Measurements from ENCODE around the gene CYS1.

CYS1 gene

DNA sequence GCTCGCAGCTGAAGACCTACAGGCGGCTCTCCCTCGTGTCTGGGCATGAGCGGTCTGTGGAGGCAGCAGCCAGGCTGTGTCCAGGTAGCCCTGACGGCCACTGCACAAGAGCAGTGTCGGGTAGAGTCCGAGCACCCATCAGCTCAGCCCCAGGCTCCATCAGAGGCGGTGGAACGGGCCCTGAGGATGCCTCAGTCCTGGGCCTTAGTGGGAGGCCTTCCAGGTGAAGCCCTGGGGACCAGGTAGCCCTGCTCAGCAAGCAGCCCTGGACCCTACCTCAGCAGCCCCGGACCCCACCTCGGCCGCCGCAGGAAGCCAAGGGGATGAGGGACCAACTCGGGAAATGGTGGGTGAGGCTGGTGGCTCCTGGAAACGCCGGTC is 58.2 kb downstream of the CYS1 start:
- H3K36me3 Mint-ChIP-seq (ENCODE audit: low read depth): no peaks in the 10 kb centered on the region
- H3K9me3 Mint-ChIP-seq: peaks cover 4% of the 10 kb centered on the region
- peaks cover 13% of the 10 kb centered on the region for H3K27me3 Mint-ChIP-seq (ENCODE audit: low read depth)
- no peaks in the 10 kb centered on the region for H3K4me1 Mint-ChIP-seq
- no peak overlapping the region for H3K4me3 Mint-ChIP-seq
- TF ChIP-seq, protein P1, sequence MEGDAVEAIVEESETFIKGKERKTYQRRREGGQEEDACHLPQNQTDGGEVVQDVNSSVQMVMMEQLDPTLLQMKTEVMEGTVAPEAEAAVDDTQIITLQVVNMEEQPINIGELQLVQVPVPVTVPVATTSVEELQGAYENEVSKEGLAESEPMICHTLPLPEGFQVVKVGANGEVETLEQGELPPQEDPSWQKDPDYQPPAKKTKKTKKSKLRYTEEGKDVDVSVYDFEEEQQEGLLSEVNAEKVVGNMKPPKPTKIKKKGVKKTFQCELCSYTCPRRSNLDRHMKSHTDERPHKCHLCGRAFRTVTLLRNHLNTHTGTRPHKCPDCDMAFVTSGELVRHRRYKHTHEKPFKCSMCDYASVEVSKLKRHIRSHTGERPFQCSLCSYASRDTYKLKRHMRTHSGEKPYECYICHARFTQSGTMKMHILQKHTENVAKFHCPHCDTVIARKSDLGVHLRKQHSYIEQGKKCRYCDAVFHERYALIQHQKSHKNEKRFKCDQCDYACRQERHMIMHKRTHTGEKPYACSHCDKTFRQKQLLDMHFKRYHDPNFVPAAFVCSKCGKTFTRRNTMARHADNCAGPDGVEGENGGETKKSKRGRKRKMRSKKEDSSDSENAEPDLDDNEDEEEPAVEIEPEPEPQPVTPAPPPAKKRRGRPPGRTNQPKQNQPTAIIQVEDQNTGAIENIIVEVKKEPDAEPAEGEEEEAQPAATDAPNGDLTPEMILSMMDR (IDR thresholded peaks at IDR 0.05; ENCODE audit: unreplicated experiment in 3 of 3): no peak
- no peak overlapping the region for H3K27ac Mint-ChIP-seq

DNA sequence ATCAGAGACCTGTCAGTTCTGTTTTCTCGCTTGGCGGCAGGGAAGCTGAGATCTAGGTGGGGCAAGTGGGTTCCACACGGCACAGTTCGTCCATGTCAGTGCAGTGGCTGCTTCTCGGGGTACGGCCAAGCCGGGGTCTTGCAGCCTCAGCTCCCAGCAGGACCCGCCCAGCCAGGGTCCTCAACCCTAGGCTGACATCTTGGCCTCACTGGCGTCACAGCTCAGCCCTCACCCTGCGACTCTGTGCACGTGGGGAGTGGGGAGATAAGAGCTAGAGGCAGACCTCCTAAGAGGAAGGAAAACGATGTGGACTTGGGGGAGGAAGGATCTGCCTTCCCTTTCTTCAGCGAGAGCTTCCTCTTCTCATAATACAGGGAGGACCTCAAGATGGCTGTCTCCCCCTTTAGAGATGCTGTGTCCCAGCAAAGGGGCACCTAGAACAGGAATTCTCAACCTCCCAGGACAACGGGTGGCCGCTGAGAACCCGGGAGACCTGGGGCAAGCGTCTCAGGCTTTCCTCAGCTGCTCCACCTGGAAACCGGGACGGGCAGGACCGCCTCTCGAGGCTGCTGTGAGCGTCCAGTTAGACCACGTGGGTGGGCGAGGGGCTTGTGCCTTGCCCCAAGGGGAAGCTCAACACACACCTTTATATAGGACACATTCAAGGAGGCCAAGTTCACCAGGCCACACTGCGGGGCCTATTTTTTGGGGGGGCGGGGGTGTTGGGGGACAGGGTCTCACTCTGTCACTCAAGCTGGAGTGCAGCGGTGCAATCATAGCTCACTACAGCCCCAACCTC is 60.4 kb downstream of the CYS1 start:
- H3K4me3 Mint-ChIP-seq: no peak overlapping the region
- H3K4me1 Mint-ChIP-seq: no peaks in the 10 kb centered on the region
- no peaks in the 10 kb centered on the region for H3K36me3 Mint-ChIP-seq (ENCODE audit: low read depth)
- H3K27ac Mint-ChIP-seq: peak overlapping the region in 1 of 3 experiments; percentile 3
- TF ChIP-seq, protein P1 (IDR thresholded peaks at IDR 0.05; ENCODE audit: unreplicated experiment in 3 of 3): no peak
- H3K9me3 Mint-ChIP-seq: peaks cover 10% of the 10 kb centered on the region
- H3K27me3 Mint-ChIP-seq (ENCODE audit: low read depth): peaks cover 19% of the 10 kb centered on the region

DNA sequence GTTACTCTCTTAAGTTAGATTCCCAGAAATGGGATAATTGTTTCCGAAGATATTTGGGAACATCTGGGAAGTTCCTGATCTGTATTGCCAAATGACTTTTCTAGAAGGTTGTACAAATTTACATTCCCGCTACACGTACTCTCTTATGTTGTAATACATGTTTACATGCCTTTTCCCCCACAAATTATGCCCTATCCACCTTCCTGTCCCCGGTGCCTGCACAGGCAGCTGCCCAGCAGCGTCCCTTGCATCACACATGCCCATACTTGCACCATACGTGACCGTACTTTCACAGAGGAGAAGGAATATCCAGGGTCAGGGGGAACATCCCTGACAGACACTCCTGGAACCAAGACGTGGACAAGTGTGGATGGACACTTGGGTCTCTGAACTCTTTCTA is 61.0 kb downstream of the CYS1 start:
- Mint-ChIP-seq H3K4me1 (no peaks in the 10 kb centered on the region), H3K27me3 (ENCODE audit: low read depth) (peaks cover 18% of the 10 kb centered on the region), H3K9me3 (peaks cover 10% of the 10 kb centered on the region), H3K36me3 (ENCODE audit: low read depth) (no peaks in the 10 kb centered on the region), H3K27ac (peak overlapping the region in 1 of 3 experiments; percentile 3), H3K4me3 (no peak overlapping the region)
- TF ChIP-seq, protein P1 (IDR thresholded peaks at IDR 0.05; ENCODE audit: unreplicated experiment in 3 of 3): no peak

DNA sequence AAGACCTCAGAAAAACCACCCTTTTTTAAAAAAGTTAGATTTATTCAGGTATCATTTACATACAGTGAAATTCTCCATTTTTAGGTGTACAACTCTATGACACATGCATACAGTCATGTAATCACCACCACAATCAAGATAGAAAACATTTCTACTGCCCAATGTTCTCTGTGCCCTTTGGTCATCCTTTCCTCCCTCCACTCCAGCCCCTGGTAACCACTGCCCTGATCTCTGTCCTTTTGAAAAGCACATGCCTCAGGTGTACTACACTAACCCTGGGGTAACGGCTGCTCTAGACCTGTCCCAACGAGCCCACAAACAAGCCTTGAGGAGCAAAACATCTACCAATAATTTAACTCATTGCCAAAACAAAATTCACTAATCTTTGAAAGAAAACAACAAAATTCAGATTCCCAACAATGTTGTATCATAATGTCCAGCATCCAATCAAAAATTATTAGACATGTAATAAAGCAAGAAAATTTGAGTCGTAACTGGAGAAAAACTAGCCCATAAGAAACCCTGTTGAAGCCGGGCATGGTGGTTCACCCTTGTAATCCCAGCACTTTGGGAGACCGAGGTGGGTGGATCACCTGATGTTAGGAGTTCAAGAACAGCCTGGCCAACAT is 62.8 kb downstream of the CYS1 start:
- no peaks in the 10 kb centered on the region for H3K4me1 Mint-ChIP-seq
- TF ChIP-seq, protein P1 (IDR thresholded peaks at IDR 0.05; ENCODE audit: unreplicated experiment in 3 of 3): no peak
- peaks cover 12% of the 10 kb centered on the region for H3K27me3 Mint-ChIP-seq (ENCODE audit: low read depth)
- no peaks in the 10 kb centered on the region for H3K36me3 Mint-ChIP-seq (ENCODE audit: low read depth)
- peaks cover 10% of the 10 kb centered on the region for H3K9me3 Mint-ChIP-seq
- no peak overlapping the region for H3K4me3 Mint-ChIP-seq
- H3K27ac Mint-ChIP-seq: no peak overlapping the region

DNA sequence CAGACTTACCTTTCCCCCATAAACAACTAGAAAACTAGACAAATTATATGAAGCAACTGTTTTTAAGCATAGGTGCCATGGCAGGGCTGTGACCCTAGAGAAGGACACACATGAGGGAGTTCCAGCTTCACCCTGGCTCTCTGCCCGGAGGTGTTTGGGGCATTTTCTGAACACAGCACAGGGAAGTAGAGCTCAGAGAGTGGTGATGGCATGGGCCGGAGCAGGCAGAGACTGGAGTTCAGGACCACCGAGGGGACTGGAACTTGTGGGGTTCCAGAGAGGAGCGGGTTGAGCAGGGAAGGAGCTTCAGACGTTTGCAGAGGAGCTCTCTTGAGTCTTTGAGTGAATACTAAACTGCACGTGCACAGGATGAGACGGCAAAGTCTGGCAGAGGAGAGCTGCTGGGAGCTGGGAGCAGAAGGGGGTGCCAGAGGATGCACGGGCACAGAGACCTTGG is 63.4 kb downstream of the CYS1 start:
- no peaks in the 10 kb centered on the region for H3K4me1 Mint-ChIP-seq
- H3K36me3 Mint-ChIP-seq (ENCODE audit: low read depth): no peaks in the 10 kb centered on the region
- no peak overlapping the region for H3K4me3 Mint-ChIP-seq
- H3K9me3 Mint-ChIP-seq: peaks cover 10% of the 10 kb centered on the region
- H3K27ac Mint-ChIP-seq: no peak overlapping the region
- TF ChIP-seq, protein P1 (IDR thresholded peaks at IDR 0.05; ENCODE audit: unreplicated experiment in 3 of 3): no peak
- peaks cover 12% of the 10 kb centered on the region for H3K27me3 Mint-ChIP-seq (ENCODE audit: low read depth)

Measured in nephron (organoid).